HL-60/S4 (cell line): ENCODE data around the gene ARV1.
"Not testable (repeated sequence)": the region's sequence is repeated elsewhere in the genome, so short reads cannot be mapped to it uniquely, and the experiment has no call there.

Source experiments
- in situ Hi-C: fragments of 300-500 bp; cut with MboI; formaldehyde crosslinking; loops from 2 replicates; pipeline ENCODE4 v1.14.3; 2022; ENCODE audit warnings: low sequenced_read_pairs

ARV1 gene

GRCh38 chr1:231016966-231017365, 38.1 kb downstream of the ARV1 start:
- in situ Hi-C loops, result no loop called here

- in situ Hi-C loops, result no loop called here
Observed at GRCh38 chr1:231019711-231020110, 40.8 kb downstream of the ARV1 start.

GRCh38 chr1:231020139-231020601, 41.3 kb downstream of the ARV1 start:
- in situ Hi-C loops, result no loop called here

GRCh38 chr1:231020816-231021215, 41.9 kb downstream of the ARV1 start:
- in situ Hi-C loops, result no loop called here

GRCh38 chr1:231021540-231022031, 42.7 kb downstream of the ARV1 start:
- in situ Hi-C loops, result no loop called here

- in situ Hi-C loops, result not testable (repeated sequence)
Observed at GRCh38 chr1:231022543-231022942, 43.6 kb downstream of the ARV1 start.

- in situ Hi-C loops, result no loop called here
Observed at GRCh38 chr1:231023150-231023549, 44.3 kb downstream of the ARV1 start.

GRCh38 chr1:231026576-231026975, 47.7 kb downstream of the ARV1 start:
- in situ Hi-C loops, result no loop called here

GRCh38 chr1:231027136-231027925, 48.4 kb downstream of the ARV1 start:
- in situ Hi-C loops, result no loop called here

- in situ Hi-C loops, result no loop called here
Observed at GRCh38 chr1:231027971-231028370, 49.1 kb downstream of the ARV1 start.

- in situ Hi-C loops, result no loop called here
Observed at GRCh38 chr1:231028682-231029081, 49.8 kb downstream of the ARV1 start.

- in situ Hi-C loops, result not testable (repeated sequence)
Observed at GRCh38 chr1:231029247-231029646, 50.4 kb downstream of the ARV1 start.

- in situ Hi-C loops, result no loop called here
Observed at GRCh38 chr1:231029841-231030240, 50.9 kb downstream of the ARV1 start.

GRCh38 chr1:231032963-231033362, 54.1 kb downstream of the ARV1 start:
- in situ Hi-C loops, result no loop called here

- in situ Hi-C loops, result no loop called here
Observed at GRCh38 chr1:231035799-231036198, 56.9 kb downstream of the ARV1 start.

- in situ Hi-C loops, result no loop called here
Observed at GRCh38 chr1:231036416-231036815, 57.5 kb downstream of the ARV1 start.

- in situ Hi-C loops, result no loop called here
Observed at GRCh38 chr1:231037585-231038517, 59.0 kb downstream of the ARV1 start.

- in situ Hi-C loops, result no loop called here
Observed at GRCh38 chr1:231039161-231040018, 60.5 kb downstream of the ARV1 start.

GRCh38 chr1:231040019-231040799, 61.3 kb downstream of the ARV1 start, which contains the start of gene FAM89A:
FAM89A (minus strand) TSS chr1:231040254; CDS start chr1:231040211, 43 bp downstream.
- in situ Hi-C loops, result no loop called here
